CD4-positive, alpha-beta T cell treated with Interleukin-2 at 100 ng/mL for 4 hours (primary cell): ENCODE data around the gene BANF1.
"Not testable (repeated sequence)": the region's sequence is repeated elsewhere in the genome, so short reads cannot be mapped to it uniquely, and the experiment has no call there.

Experiments
- DNase-seq: peaks from one replicate; pipeline ENCODE4 v3.0.0-alpha.2; 2020; ENCODE audit warnings: low spot score

BANF1 gene

GRCh38 chr11:66011239-66011784 lies 9.0 kb downstream of the BANF1 start:
- no peak for DNase-seq

- no peak for DNase-seq
These were observed 9.5 kb downstream of the BANF1 start, which contains the start of gene CST6 for GRCh38 chr11:66011785-66012303. Gene CST6, plus strand, starts transcription at chr11:66012008. Its CDS starts 37 bp downstream, at chr11:66012045.

DNA sequence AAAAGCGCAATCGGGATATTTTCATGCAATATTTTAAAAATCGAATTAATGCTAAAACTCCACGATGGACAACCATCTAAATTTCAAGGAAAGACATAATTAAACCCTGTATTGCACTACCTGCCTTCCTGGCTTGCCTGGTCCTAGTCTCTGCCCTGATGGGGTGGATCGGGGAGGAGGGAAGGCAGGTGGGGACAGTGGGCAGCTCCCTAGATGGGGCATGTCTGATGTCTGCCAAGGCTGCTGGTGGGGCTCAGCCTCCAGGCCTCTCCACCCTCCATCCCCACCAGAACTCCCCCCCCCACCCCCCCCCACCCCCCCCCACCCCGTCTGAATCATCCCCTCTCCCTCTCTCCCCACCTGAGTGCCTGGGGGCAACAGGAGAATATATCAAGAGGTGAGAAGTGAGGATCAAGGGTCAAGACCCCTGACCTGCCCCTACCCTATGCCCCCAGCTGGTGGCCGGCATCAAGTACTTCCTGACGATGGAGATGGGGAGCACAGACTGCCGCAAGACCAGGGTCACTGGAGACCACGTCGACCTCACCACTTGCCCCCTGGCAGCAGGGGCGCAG lies 10.2 kb downstream of the BANF1 start:
- no peak for DNase-seq

- no peak for DNase-seq
These were observed 10.9 kb downstream of the BANF1 start for GRCh38 chr11:66012946-66013761.

- no peak for DNase-seq
These were observed 11.4 kb downstream of the BANF1 start for GRCh38 chr11:66013762-66014100.

DNA sequence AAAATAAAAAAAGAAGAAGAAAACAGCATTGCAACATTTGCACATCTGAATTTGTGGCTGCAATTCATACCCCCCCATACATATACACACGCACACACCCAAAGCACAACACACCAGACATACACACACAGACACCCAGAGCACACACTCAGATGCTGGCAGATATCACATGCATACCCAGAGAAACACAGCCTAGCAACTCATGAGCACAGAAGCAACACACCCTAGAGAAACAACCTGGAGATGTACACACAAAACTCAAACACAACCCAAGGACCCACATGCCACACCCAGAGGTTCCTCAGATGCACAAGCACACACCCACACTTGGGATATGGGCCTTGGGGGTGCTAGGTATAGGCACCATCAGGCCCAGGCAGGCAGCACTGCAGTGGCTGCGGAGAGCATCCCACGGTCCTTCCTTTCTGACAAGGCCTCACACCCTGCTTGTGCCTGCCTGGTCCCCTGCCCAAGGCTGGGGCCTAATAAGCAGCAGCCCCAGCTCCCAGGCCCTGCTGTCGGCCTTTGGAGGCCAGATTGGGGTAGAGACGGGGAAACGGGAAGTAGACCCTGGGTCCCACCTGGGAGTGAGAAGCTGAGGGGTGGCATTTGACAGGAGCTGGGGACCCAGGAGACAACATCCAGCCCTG lies 12.6 kb downstream of the BANF1 start:
- DNase-seq = no peak

- DNase-seq = no peak
These were observed 13.2 kb downstream of the BANF1 start for GRCh38 chr11:66015454-66015881.

DNA sequence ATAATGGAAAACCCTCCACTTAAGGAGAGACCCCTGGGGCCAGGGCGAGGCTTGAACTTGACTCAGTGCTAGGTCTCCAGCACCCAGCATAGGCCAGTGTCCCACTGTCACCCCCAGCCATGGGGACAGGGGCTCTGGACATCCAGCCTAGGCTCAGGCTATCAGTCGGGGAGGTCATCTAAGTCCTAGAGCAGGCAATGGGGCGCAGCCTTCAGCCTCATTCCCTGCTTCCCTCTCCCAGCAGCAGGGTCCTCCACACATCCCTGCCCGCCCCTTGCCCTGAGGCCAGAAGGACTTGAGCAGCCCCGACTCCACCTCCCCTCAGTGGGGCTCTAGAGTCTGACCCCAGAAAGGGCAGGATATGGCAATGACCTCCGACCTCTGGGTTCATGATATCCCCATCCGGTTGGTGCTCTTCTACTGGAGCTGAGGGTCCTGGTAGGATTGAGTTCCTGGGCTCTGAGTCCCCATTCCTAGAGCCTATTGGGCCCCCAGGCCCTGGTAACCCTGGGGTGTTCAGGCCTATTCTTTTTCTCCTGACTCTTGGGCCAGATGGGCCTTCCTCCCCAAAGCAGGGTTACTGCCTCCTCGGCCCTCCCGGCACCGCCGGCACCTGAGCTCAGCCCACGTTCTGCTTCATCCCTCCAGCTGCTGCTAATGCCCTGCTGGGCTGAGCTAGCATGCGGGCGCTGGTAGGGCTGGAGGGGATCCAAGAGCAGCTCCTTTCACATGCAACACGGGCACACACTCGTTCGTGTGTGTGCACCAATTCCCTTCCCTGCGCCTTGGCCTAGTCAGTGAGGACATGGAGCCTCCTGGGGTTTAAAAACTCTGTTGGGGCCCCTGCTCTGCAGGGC lies 13.9 kb downstream of the BANF1 start:
- DNase-seq = no peak

GRCh38 chr11:66016793-66017177 lies 14.5 kb downstream of the BANF1 start:
- no peak for DNase-seq

- DNase-seq = no peak
These were observed 15.0 kb downstream of the BANF1 start for GRCh38 chr11:66017321-66017720.

DNA sequence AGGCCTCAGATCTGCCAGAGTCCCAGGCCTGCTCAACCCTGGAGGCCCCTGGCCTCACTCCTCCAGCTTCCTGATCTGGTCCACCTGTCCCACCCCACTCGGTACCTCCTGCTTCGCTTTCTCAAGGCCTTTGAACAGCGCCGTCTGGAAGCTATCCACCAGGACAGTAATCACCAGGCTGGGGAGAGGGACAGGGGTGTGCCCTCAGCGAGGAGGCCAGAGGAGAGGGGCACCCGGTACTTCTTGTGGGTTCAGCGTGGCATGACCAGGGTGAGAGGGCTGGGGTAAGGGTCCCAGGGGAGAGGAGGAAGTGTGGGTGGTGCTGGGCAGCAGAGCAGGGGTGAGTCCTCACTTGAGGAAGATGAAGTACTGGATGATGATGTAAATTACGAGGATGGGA lies 17.9 kb downstream of the BANF1 start:
- no peak for DNase-seq

DNA sequence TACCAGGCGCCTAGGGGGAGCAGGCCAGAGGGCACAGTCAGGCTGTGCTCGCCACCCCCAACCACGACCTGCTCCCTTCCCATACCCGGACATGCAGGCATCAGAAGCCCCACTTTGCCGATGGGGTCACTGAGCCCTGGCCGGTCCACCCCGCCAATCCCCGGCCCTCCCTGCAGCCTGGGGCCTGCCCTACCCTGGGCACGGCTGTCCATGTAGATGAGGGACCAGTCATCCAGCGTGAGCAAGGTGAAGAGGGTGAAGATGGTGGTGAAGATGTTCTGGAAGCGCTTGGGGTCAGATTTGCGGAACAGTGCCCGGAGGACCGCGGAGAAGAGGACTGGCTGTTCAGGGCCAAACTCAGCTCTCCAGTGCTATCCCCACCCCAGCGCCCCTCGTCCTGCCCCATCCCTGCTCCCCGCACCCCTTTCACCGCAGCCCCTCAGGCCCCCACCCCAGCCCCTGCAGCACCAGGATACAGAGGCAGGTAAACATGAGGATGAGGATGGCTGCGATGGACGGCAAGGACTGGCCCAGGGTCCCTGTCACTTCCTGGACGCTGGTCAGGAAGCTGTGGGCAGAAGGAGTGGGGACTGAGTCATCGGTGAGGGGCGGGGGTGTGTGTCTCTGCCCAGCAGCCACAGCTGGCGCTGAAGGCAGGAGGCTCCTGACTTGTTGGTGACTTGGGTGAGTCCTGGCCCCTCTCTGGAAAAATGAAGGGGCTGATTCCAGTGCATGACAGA lies 18.5 kb downstream of the BANF1 start:
- DNase-seq = peak; percentile 17

GRCh38 chr11:66022401-66023185 lies 20.3 kb downstream of the BANF1 start:
- DNase-seq = peak; percentile 75

DNA sequence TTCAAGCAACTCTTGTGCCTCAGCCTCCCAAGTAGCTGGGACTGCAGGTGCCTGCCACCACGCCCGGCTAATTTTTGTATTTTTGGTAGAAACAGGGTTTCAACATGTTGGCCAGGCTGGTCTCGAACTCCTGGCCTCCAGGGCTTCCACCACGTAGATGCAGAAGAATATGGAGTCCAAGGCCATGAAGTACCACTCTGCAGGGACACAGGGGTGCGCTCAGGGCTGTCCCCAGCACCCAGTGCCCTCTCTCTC lies 20.8 kb downstream of the BANF1 start:
- not testable (repeated sequence) for DNase-seq

- DNase-seq = no peak
These were observed 23.8 kb downstream of the BANF1 start, which contains the start of gene CATSPER1 for GRCh38 chr11:66026017-66026529. Gene CATSPER1, minus strand, starts transcription at chr11:66026479. Its CDS starts 100 bp downstream, at chr11:66026379.

DNA sequence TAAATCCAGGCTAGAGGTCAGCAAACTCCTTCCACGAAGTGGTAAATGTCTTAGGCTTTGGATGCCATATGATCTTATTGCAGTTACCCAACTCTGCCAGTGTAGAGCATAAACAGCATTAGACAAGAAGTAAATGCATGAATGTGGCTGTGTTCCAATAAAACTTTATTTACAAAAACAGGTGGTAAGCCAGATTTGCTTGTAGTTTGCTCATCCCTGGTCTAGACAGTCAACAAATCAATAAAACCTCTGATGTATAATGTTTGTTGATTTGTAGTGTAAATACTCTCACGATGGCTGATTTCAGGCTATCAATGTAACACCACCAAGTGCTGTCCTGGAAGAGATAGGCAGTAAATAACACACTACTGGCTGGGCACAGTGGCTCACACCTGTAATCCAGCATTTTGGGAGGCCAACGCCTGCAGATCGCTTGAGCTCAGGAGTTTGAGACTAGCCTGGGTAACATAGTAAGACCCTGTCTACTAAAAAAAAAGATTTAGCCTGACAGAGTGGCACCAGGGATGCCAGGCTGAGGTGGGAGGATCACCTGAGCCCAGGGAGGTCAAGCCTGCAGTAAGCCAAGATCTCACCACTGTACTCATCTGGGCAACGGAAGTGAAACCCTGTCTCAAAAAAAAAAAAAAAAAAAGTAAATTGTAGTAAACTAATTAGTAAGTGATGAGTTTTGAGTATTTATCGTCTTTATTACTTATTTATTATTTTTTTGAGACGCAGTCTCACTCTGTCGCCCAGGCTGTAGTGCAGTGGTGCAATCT lies 30.8 kb downstream of the BANF1 start:
- no peak for DNase-seq

- no peak for DNase-seq
These were observed 33.5 kb downstream of the BANF1 start for GRCh38 chr11:66035653-66036333.

- DNase-seq = no peak
These were observed 34.0 kb downstream of the BANF1 start for GRCh38 chr11:66036334-66036710.

GRCh38 chr11:66037327-66037726 lies 35.0 kb downstream of the BANF1 start:
- no peak for DNase-seq
